CD4-positive, alpha-beta T cell (primary cell): ENCODE measurements around the gene IGDCC3. TPM values are rescaled to one million over a fixed set of nuclear protein-coding genes. Genes with fewer than 3 reads are reported as not detected.

ENCODE experiments used
- ATAC-seq: fragments of 200-7000 bp; cut with Tn5 transposase; one replicate; pipeline ENCODE4 v1.10.0; 2022; ENCODE audit warnings: mild to moderate bottlenecking; ENCODE audit not compliant: poor library complexity
- CTCF ChIA-PET: fragments of 350-600 bp; sonication (Branson Sonifier 250); formaldehyde crosslinking; loops from one replicate; lab custom pipeline; 2021; ENCODE audit warnings: antibody characterized with exemption, inconsistent platforms; lab: Charles Lee
- POLR2A ChIA-PET: fragments of 350-600 bp; sonication (Branson Sonifier 250); formaldehyde crosslinking; loops from one replicate; lab custom pipeline; 2021; ENCODE audit warnings: antibody characterized with exemption, inconsistent platforms; lab: Charles Lee
- DNase-seq, 14 experiments: peaks; one replicate each; pipeline ENCODE4 v3.0.0-alpha.2; 2013 to 2020; ENCODE audit warnings: mixed read lengths in 2 of 14
- H3K27ac ChIP-seq, 2 donors: one replicate each; pipeline versions ENCODE4 v1.5.1 to v1.7.0; 2013; ENCODE audit warnings: low read length in 2 of 2, low read depth in 1 of 2, mild to moderate bottlenecking in 1 of 2
- H3K27me3 ChIP-seq, 2 experiments: 1 replicate in 1 of 2; 2 replicates in 1 of 2; pipeline versions ENCODE4 v1.6.1 to v1.7.0; 2013; ENCODE audit warnings: low read length in 2 of 2, control low read depth in 1 of 2, mild to moderate bottlenecking in 1 of 2, moderate library complexity in 1 of 2; ENCODE audit not compliant: insufficient read depth in 2 of 2, control insufficient read depth in 1 of 2
- H3K36me3 ChIP-seq: one replicate; pipeline ENCODE4 v1.6.1; 2013; ENCODE audit warnings: low read length, control low read depth; ENCODE audit not compliant: insufficient read depth
- H3K4me1 ChIP-seq: one replicate; pipeline ENCODE4 v1.6.1; 2013; ENCODE audit warnings: low read length, control low read depth; ENCODE audit not compliant: insufficient read depth
- H3K4me3 ChIP-seq: one replicate; pipeline ENCODE4 v1.5.1; 2013; ENCODE audit warnings: mild to moderate bottlenecking, low read length, moderate library complexity
- H3K9me3 ChIP-seq, 2 experiments: 1 replicate in 1 of 2; 2 replicates in 1 of 2; pipeline versions ENCODE4 v1.6.1 to v1.7.0; 2013; ENCODE audit warnings: low read length in 2 of 2, mild to moderate bottlenecking in 2 of 2, control low read depth in 1 of 2, moderate library complexity in 1 of 2; ENCODE audit not compliant: control insufficient read depth in 1 of 2, insufficient read depth in 1 of 2
- H3K27ac Mint-ChIP-seq: one replicate; pipeline ENCODE4 v1.8.0; 2020; ENCODE audit warnings: mixed read lengths
- H3K27me3 Mint-ChIP-seq: one replicate; pipeline ENCODE4 v1.8.0; 2021; ENCODE audit warnings: mixed read lengths
- H3K36me3 Mint-ChIP-seq: one replicate; pipeline ENCODE4 v1.8.0; 2021; ENCODE audit warnings: low read depth, mixed read lengths
- H3K4me1 Mint-ChIP-seq: one replicate; pipeline ENCODE4 v1.8.0; 2021; ENCODE audit warnings: low read depth, mixed read lengths
- H3K4me3 Mint-ChIP-seq: one replicate; pipeline ENCODE4 v1.8.0; 2020; ENCODE audit warnings: mild to moderate bottlenecking, mixed read lengths
- H3K9me3 Mint-ChIP-seq: one replicate; pipeline ENCODE4 v1.8.0; 2020; ENCODE audit warnings: mixed read lengths
- CTCF ChIP-seq: fragments of 200-600 bp; IDR thresholded peaks from one replicate; pipeline ENCODE4 v1.8.0; 2022; ENCODE audit warnings: antibody characterized with exemption, mild to moderate bottlenecking
- intact Hi-C, 2 experiments: fragments of 100-400 bp; cut with DNase I in 1 of 2; cut with micrococcal nuclease in 1 of 2; formaldehyde crosslinking; loops; one replicate each; pipeline versions ENCODE4 v1.15.1 to v1.9.0; 2023 to 2025; cut with DNase I, micrococcal nuclease
- total RNA-seq, 174 experiments: library from RNA in 2 of 174; stranded (reverse) in 2 of 174; gene quantifications; one replicate each; pipeline ENCODE4 v1.2.3 and lab custom pipeline; 2021 to 2026

IGDCC3 gene
- total RNA-seq, 2 experiments from 2014 or later = not detected

GRCh38 chr15:65369212-65369547 lies 8.6 kb downstream of the IGDCC3 start:
- POLR2A ChIA-PET = no interaction called here
- Histone ChIP-seq H3K27ac (no peak overlapping the region), H3K27me3 (peaks cover 3 to 20% of the 10 kb centered on the region in 2 experiments), H3K36me3 (no peaks in the 10 kb centered on the region), H3K4me3 (no peak overlapping the region), H3K4me1 (no peaks in the 10 kb centered on the region), H3K9me3 (no peaks in the 10 kb centered on the region)
- no peaks in the 10 kb centered on the region for H3K9me3 Mint-ChIP-seq
- DNase-seq (no peak), ATAC-seq (no peak)
- TF ChIP-seq CTCF = no peak
- peaks cover 29% of the 10 kb centered on the region for H3K27me3 Mint-ChIP-seq
- CTCF ChIA-PET = interaction anchor here (1.4 kb wide), 1 partner anchor 16 kb away, joined by 4 read pairs; no protein-coding TSS in a partner anchor
- H3K27ac Mint-ChIP-seq = no peak overlapping the region
- H3K4me3 Mint-ChIP-seq = no peak overlapping the region
- H3K36me3 Mint-ChIP-seq = no peaks in the 10 kb centered on the region
- no peaks in the 10 kb centered on the region for H3K4me1 Mint-ChIP-seq
- intact Hi-C loops = no loop called here

- POLR2A ChIA-PET = no interaction called here
- Mint-ChIP-seq H3K4me1 (no peaks in the 10 kb centered on the region), H3K36me3 (no peaks in the 10 kb centered on the region), H3K9me3 (no peaks in the 10 kb centered on the region), H3K27me3 (peaks cover 27% of the 10 kb centered on the region), H3K27ac (no peak overlapping the region), H3K4me3 (no peak overlapping the region)
- no peaks in the 10 kb centered on the region for H3K4me1 ChIP-seq
- peaks cover 0 to 17% of the 10 kb centered on the region in 2 experiments for H3K27me3 ChIP-seq
- H3K27ac ChIP-seq = no peak overlapping the region
- TF ChIP-seq CTCF = no peak
- DNase-seq (peak in 1 of 14 experiments; percentile 2), ATAC-seq (no peak)
- CTCF ChIA-PET = interaction anchor here (0.6 to 1.4 kb wide), 2 partner anchors 16 to 43 kb away, joined by 3 to 4 read pairs; no protein-coding TSS in a partner anchor
- H3K4me3 ChIP-seq = no peak overlapping the region
- H3K9me3 ChIP-seq = no peaks in the 10 kb centered on the region
- intact Hi-C loops = no loop called here
- H3K36me3 ChIP-seq = no peaks in the 10 kb centered on the region
Observed at GRCh38 chr15:65368302-65369211, 9.2 kb downstream of the IGDCC3 start.

DNA sequence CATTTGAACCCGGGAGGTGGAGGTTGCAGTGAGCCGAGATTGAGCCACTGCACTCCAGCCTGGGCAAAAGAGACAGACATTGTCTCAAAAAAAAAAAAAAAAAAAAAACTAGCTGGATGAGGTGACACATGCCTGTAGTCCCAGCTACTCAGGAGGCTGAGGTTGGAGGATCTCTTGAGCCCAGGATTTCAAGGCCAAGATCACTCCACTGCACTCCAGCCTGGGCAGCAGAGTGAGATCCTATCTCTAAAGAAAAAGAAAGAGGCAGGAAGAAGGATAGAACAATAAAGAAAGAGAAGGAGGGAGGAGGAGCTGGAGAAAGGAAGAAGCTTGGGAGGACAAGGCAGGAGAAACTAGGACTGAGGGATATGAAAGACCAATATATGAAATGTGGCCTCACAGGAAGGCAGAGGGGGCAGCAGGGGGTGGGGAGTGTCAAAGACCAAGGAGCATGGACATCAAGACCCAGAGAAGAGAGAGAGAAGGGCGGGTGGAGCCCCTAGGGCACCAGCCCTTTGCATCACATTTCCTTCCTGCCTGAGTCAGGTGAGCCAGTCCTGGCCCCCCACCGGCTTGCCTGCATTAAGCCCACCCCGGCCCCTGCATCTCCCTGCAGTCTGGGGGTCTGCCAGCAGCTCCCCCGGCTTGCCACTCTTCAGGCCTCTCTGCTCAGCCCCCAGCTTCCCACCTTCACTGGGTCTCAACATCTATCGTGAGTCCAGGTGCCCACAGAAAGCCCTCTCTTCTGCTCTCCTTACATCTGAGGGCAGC lies 11.5 kb downstream of the IGDCC3 start:
- Mint-ChIP-seq H3K9me3 (no peaks in the 10 kb centered on the region), H3K4me3 (no peak overlapping the region), H3K4me1 (no peaks in the 10 kb centered on the region), H3K27me3 (peaks cover 17% of the 10 kb centered on the region), H3K36me3 (no peaks in the 10 kb centered on the region), H3K27ac (no peak overlapping the region)
- ChIA-PET POLR2A (no interaction called here), CTCF (no interaction called here)
- ATAC-seq (no peak), DNase-seq (no peak)
- Histone ChIP-seq H3K36me3 (no peaks in the 10 kb centered on the region), H3K9me3 (no peaks in the 10 kb centered on the region), H3K4me1 (no peaks in the 10 kb centered on the region), H3K27ac (no peak overlapping the region), H3K27me3 (peaks cover 0 to 3% of the 10 kb centered on the region in 2 experiments), H3K4me3 (no peak overlapping the region)
- intact Hi-C loops = no loop called here
- no peak for TF ChIP-seq CTCF
